Adrenal gland (tissue), 12 donors: ENCODE data around the gene HRAS. TPM values are rescaled to one million over a fixed set of nuclear protein-coding genes. Genes with fewer than 3 reads are reported as not detected.

Source experiments
- DNase-seq, 7 donors: peaks; one replicate each; pipeline ENCODE4 v3.0.0-alpha.2; 2019 to 2020
- H3K27ac ChIP-seq, 5 donors: fragments of 200-600 bp; sonication (generic) in 4 of 5; 1 replicate in 3 of 5; 2 replicates in 2 of 5; pipeline versions ENCODE4 v1.5.1 to v1.8.0; 2016 to 2020; ENCODE audit warnings: mild to moderate bottlenecking in 1 of 5
- H3K27me3 ChIP-seq: fragments of 200-600 bp; 2 replicates; pipeline ENCODE4 v1.8.0; 2021
- H3K36me3 ChIP-seq, 2 donors: fragments of 200-600 bp; replicated peaks in 1 of 2; 1 replicate in 1 of 2; 2 replicates in 1 of 2; pipeline versions ENCODE4 v1.5.1 to v1.8.0; 2018 to 2022
- H3K4me1 ChIP-seq, 2 donors: fragments of 200-600 bp; replicated peaks in 1 of 2; 1 replicate in 1 of 2; 2 replicates in 1 of 2; pipeline versions ENCODE4 v1.5.1 to v1.8.0; 2018 to 2021
- H3K4me3 ChIP-seq, 4 donors: fragments of 200-600 bp; sonication (generic) in 3 of 4; one replicate each; pipeline ENCODE4 v1.5.1; 2016 to 2018
- H3K9me3 ChIP-seq, 3 donors: fragments of 200-600 bp; sonication (generic) in 1 of 3; replicated peaks in 1 of 3; 1 replicate in 2 of 3; 2 replicates in 1 of 3; pipeline versions ENCODE4 v1.5.1 to v1.8.0; 2016 to 2021
- CTCF ChIP-seq, 6 experiments: fragments of 450-650 bp in 4 of 6; fragments of 200-600 bp in 2 of 6; sonication (generic) in 1 of 6; IDR thresholded peaks; 1 replicate in 5 of 6; 2 replicates in 1 of 6; pipeline versions ENCODE4 v1.5.1 to v1.8.0; 2016 to 2021; ENCODE audit warnings: antibody characterized with exemption in 6 of 6, mild to moderate bottlenecking in 2 of 6, moderate library complexity in 1 of 6
- POLR2A ChIP-seq, 2 donors: fragments of 450-650 bp; IDR thresholded peaks; one replicate each; pipeline ENCODE4 v1.6.1; 2017; ENCODE audit warnings: antibody characterized with exemption in 2 of 2, mild to moderate bottlenecking in 2 of 2, moderate library complexity in 1 of 2
- WGBS, 4 donors: extraction: QIAGEN DNeasy Blood & Tissue Kit in 2 of 4; methylation state at CpG; one replicate each; pipeline versions ENCODE4 v1.1.5 to v1.1.7; 2013 to 2017; 5-methylcytosine and 5-hydroxymethylcytosine counted together
- intact Hi-C, 2 donors: fragments of 100-400 bp; cut with DNase I; formaldehyde crosslinking; loops; one replicate each; pipeline versions ENCODE4 v1.14.1 to v1.15.0; 2022 to 2023
- polyA plus RNA-seq, 3 donors: library from polyadenylated mRNA; stranded (reverse); fragments of 200-250 nt in 2 of 3; fragments of 350-450 nt in 1 of 3; fragmentation: Illumina TruSeq in 1 of 3; extraction: RNeasy Lipid Tissue Mini Kit (QIAGEN cat#74804) in 1 of 3; gene quantifications; one replicate each; pipeline ENCODE4 v1.2.3, GENCODE V29; 2013 to 2014
- total RNA-seq, 9 donors: library from RNA; depleted of rRNA in 4 of 9; stranded (reverse); fragments of >200 nt in 4 of 9; fragments of 120-200 nt in 1 of 9; fragmentation: NEBNext Ultra II Directional in 1 of 9; extraction: Animal tissue kit (Norgen Biotek cat#: 25700) in 1 of 9; gene quantifications; one replicate each; pipeline versions ENCODE4 v1.1.0 to v1.2.4, GENCODE V29; 2013 to 2023
- donor health status: healthy with polysubstance abuse.
- donor health status: Bipolar disorder and iron deficiency.
- donor health status: DM: yes; HTN: yes; CAD: no.
- donor health status: DM: no; HTN: no; CAD: no.
- donor health status: DM: no; HTN: no; CAD: no.
- donor health status: DM: yes; HTN: yes; CAD: no.

Gene HRAS
- total and polyA plus RNA-seq, 12 donors = 10.8 to 190 (median 39.0) TPM

GRCh38 chr11:528815-529727 is 6.3 kb downstream of the HRAS start:
- H3K4me1 ChIP-seq = peaks cover 0 to 2% of the 10 kb centered on the region in 2 donors
- no peaks in the 10 kb centered on the region for H3K27me3 ChIP-seq
- H3K9me3 ChIP-seq = no peaks in the 10 kb centered on the region
- no peak for TF ChIP-seq CTCF (IDR thresholded peaks at IDR 0.05)
- no peak for TF ChIP-seq POLR2A (IDR thresholded peaks at IDR 0.05)
- intact Hi-C loops = no loop called here
- WGBS, 4 donors = 70 to 100% (median 75%) methylated on average over 1 to 29 of the region's 29 CpGs
- H3K27ac ChIP-seq = no peak overlapping the region
- H3K4me3 ChIP-seq = no peak overlapping the region
- DNase-seq = no peak
- peaks cover 0 to 27% of the 10 kb centered on the region in 2 donors for H3K36me3 ChIP-seq

DNA sequence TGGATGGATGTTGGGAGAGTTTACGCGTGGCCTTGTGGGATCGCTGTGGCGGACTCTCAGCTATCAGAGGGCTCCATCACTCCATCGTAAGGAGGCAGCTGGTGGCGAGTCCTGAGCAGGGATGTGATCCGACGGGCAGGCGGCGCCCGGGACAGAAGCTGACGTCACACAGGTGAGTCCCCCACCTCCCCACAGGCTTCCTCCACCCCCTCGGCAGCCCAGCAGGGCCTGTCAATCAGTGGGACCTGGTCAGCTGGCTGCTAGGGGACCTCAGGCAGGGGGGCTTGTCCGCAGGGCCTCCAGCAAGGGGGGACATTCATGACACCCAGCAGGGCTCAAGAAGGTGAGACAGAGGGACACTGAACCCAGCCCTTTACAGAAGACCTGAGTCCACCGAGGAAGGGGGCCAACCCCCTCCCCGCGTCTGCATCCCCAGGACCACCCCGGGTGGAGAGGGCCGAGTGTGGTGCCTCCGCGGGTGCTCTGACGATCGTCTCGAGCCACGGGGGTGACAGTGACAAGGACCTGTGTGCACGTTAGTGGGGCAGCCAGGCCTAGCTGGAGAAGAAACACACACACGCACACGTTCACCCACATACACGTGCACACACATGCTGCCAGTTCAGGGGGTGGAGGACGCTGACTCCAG is 7.1 kb downstream of the HRAS start:
- 72 to 82% (median 81%) methylated on average over 12 to 30 of the region's 30 CpGs for WGBS, 4 donors
- no peaks in the 10 kb centered on the region for H3K4me1 ChIP-seq
- DNase-seq = no peak
- H3K9me3 ChIP-seq = no peaks in the 10 kb centered on the region
- intact Hi-C loops = no loop called here
- H3K36me3 ChIP-seq = peaks cover 0 to 23% of the 10 kb centered on the region in 2 donors
- H3K27me3 ChIP-seq = no peaks in the 10 kb centered on the region
- no peak overlapping the region for H3K4me3 ChIP-seq
- TF ChIP-seq CTCF (IDR thresholded peaks at IDR 0.05) (no peak), POLR2A (IDR thresholded peaks at IDR 0.05) (no peak)
- H3K27ac ChIP-seq = no peak overlapping the region

GRCh38 chr11:526192-526591 is 9.2 kb downstream of the HRAS start:
- Histone ChIP-seq H3K36me3 (peaks cover 0 to 2% of the 10 kb centered on the region in 2 donors), H3K4me3 (no peak overlapping the region), H3K27me3 (no peaks in the 10 kb centered on the region), H3K27ac (no peak overlapping the region), H3K4me1 (no peaks in the 10 kb centered on the region), H3K9me3 (no peaks in the 10 kb centered on the region)
- intact Hi-C loops = no loop called here
- 64 to 85% (median 84%) methylated on average over 14 to 17 of the region's 17 CpGs for WGBS, 4 donors
- no peak for DNase-seq
- TF ChIP-seq POLR2A (IDR thresholded peaks at IDR 0.05) = no peak
- no peak for TF ChIP-seq CTCF (IDR thresholded peaks at IDR 0.05)

DNA sequence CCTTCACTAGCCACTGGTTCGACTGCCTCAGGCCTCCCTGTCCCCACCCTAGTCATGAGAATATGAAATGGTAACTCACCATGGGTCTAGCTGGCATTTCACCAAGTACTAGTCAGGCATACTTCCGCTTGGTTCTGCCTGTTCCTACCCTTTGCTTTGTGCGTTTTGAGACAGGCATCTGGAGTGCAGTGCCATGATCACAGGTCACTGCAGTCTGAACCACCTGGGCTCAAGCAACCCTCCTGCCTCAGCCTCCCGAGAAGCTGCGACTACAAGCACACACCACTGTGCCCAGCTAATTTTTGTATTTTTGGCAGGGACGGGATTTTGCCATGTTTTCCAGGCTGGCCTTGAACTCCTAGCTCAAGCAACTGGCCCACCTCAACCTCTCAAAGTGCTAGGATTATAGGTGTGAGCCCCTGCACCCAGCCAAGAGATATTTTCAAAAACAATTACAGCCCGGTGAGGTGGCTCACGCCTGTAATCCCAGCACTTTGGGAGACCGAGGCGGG is 14.1 kb downstream of the HRAS start:
- Histone ChIP-seq H3K9me3 (no peaks in the 10 kb centered on the region), H3K36me3 (no peaks in the 10 kb centered on the region), H3K27me3 (no peaks in the 10 kb centered on the region), H3K27ac (no peak overlapping the region), H3K4me1 (peaks cover 0 to 3% of the 10 kb centered on the region in 2 donors), H3K4me3 (no peak overlapping the region)
- TF ChIP-seq CTCF (IDR thresholded peaks at IDR 0.05) (no peak), POLR2A (IDR thresholded peaks at IDR 0.05) (no peak)
- WGBS, 4 donors = 81 to 93% (median 87%) methylated on average over 9 to 10 of the region's 10 CpGs
- DNase-seq = no peak
- intact Hi-C loops = no loop called here
